Loucy (cell line): ENCODE data around the gene PGM3.
A peak's percentile ranks its signal among the peaks of the same experiment; 100 is the strongest.

Experiments used
- H2AFZ ChIP-seq: fragments of 200-600 bp; sonication (generic); 2 replicates; pipeline ENCODE4 v1.6.0; 2016; ENCODE audit warnings: antibody characterized with exemption, mild to moderate bottlenecking, low read length, moderate library complexity
- H3F3A ChIP-seq: fragments of 200-600 bp; 2 replicates; pipeline ENCODE4 v1.6.0; 2016; ENCODE audit warnings: antibody characterized with exemption, low read depth, mild to moderate bottlenecking
- H3K27me3 ChIP-seq: fragments of 200-600 bp; sonication (generic); 2 replicates; pipeline ENCODE4 v1.6.1; 2014; ENCODE audit warnings: low read length, mild to moderate bottlenecking; ENCODE audit not compliant: insufficient read depth, poor library complexity, severe bottlenecking
- H3K36me3 ChIP-seq: fragments of 200-600 bp; sonication (generic); 2 replicates; pipeline ENCODE4 v1.6.1; 2016; ENCODE audit warnings: low read length; ENCODE audit not compliant: insufficient read depth
- H3K4me1 ChIP-seq: fragments of 200-600 bp; sonication (generic); 2 replicates; pipeline ENCODE4 v1.5.1; 2014; ENCODE audit warnings: low read length, mild to moderate bottlenecking; ENCODE audit not compliant: insufficient read depth, poor library complexity, severe bottlenecking
- H3K4me2 ChIP-seq: fragments of 200-600 bp; sonication (generic); 2 replicates; pipeline ENCODE4 v1.6.0; 2014; ENCODE audit warnings: antibody characterized with exemption, low read length, low read depth, mild to moderate bottlenecking; ENCODE audit not compliant: poor library complexity, severe bottlenecking
- H3K4me3 ChIP-seq: fragments of 200-600 bp; sonication (generic); 2 replicates; pipeline ENCODE4 v1.5.1; 2014; ENCODE audit warnings: low read length, mild to moderate bottlenecking, mixed read lengths; ENCODE audit not compliant: poor library complexity, severe bottlenecking
- H3K79me2 ChIP-seq: fragments of 200-600 bp; sonication (generic); 2 replicates; pipeline ENCODE4 v1.6.1; 2014; ENCODE audit warnings: low read length; ENCODE audit not compliant: insufficient read depth
- H3K9ac ChIP-seq: fragments of 200-600 bp; sonication (generic); 2 replicates; pipeline ENCODE4 v1.6.0; 2014; ENCODE audit warnings: mild to moderate bottlenecking, low read depth, low read length, moderate library complexity; ENCODE audit not compliant: poor library complexity, severe bottlenecking
- H3K9me2 ChIP-seq: fragments of 200-600 bp; sonication (generic); replicated peaks from 2 replicates; pipeline ENCODE4 v1.6.1; 2016; ENCODE audit warnings: low read depth, low read length, mixed read lengths
- H3K9me3 ChIP-seq: fragments of 200-600 bp; sonication (generic); 2 replicates; pipeline ENCODE4 v1.6.1; 2014; ENCODE audit warnings: mild to moderate bottlenecking, antibody characterized with exemption, low read length, low read depth; ENCODE audit not compliant: insufficient read depth
- H4K20me1 ChIP-seq: fragments of 200-600 bp; sonication (generic); 2 replicates; pipeline ENCODE4 v1.6.0; 2014; ENCODE audit warnings: antibody characterized with exemption, low read length, mild to moderate bottlenecking; ENCODE audit not compliant: insufficient read depth, poor library complexity, severe bottlenecking
- EZH2phosphoT487 ChIP-seq: fragments of 200-600 bp; IDR thresholded peaks from 2 replicates; pipeline ENCODE4 v1.6.1; 2018; ENCODE audit warnings: antibody characterized with exemption, mild to moderate bottlenecking, moderate library complexity, borderline replicate concordance
- TF ChIP-seq, protein P1 (sequence below): fragments of 200-600 bp; sonication (generic); conservative IDR thresholded peaks from 2 replicates; pipeline ENCODE4 v1.5.1; 2014; ENCODE audit warnings: mild to moderate bottlenecking, antibody characterized with exemption, low read length

PGM3 gene

GRCh38 chr6:83218646-83219045, 25.6 kb upstream of the PGM3 start:
- H3K4me3 ChIP-seq, result no peak overlapping the region
- no peaks in the 10 kb centered on the region for H3K4me1 ChIP-seq
- no peaks in the 10 kb centered on the region for H3K9me2 ChIP-seq
- H3K36me3 ChIP-seq, result no peaks in the 10 kb centered on the region
- no peaks in the 10 kb centered on the region for H3F3A ChIP-seq
- H3K9ac ChIP-seq, result no peak overlapping the region
- no peaks in the 10 kb centered on the region for H4K20me1 ChIP-seq
- H3K4me2 ChIP-seq, result no peak overlapping the region
- 0 out of 2 replicates have a peak overlapping the region, but pooled peaks have one; percentile 33 for H2AFZ ChIP-seq
- H3K9me3 ChIP-seq, result no peaks in the 10 kb centered on the region
- H3K79me2 ChIP-seq, result no peaks in the 10 kb centered on the region
- H3K27me3 ChIP-seq, result no peaks in the 10 kb centered on the region
- TF ChIP-seq, protein P1, sequence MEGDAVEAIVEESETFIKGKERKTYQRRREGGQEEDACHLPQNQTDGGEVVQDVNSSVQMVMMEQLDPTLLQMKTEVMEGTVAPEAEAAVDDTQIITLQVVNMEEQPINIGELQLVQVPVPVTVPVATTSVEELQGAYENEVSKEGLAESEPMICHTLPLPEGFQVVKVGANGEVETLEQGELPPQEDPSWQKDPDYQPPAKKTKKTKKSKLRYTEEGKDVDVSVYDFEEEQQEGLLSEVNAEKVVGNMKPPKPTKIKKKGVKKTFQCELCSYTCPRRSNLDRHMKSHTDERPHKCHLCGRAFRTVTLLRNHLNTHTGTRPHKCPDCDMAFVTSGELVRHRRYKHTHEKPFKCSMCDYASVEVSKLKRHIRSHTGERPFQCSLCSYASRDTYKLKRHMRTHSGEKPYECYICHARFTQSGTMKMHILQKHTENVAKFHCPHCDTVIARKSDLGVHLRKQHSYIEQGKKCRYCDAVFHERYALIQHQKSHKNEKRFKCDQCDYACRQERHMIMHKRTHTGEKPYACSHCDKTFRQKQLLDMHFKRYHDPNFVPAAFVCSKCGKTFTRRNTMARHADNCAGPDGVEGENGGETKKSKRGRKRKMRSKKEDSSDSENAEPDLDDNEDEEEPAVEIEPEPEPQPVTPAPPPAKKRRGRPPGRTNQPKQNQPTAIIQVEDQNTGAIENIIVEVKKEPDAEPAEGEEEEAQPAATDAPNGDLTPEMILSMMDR, result no peak

DNA sequence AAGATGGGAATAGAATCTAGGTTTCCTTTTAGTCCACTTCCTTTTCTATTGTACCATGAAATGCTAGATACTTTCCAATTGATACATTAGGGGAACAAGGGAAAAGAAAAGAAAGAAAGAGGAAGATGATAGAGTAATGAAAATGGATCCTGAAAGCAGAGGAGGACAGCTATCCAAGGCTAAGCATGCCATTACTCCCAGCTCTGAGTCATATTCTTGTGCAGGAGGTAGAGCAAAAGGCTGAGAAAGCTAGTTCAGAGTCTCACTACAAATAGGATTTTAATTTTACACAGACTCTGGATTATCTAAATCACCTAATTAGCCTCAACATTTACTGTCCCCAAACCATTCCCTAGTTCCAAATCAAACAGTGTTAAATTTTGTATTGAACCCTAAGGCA, 23.7 kb upstream of the PGM3 start:
- H4K20me1 ChIP-seq, result no peaks in the 10 kb centered on the region
- H3K4me2 ChIP-seq, result no peak overlapping the region
- H3K79me2 ChIP-seq, result no peaks in the 10 kb centered on the region
- H3K9me3 ChIP-seq, result no peaks in the 10 kb centered on the region
- H3K27me3 ChIP-seq, result no peaks in the 10 kb centered on the region
- H3K9ac ChIP-seq, result no peak overlapping the region
- H3K9me2 ChIP-seq, result no peaks in the 10 kb centered on the region
- no peak overlapping the region; the same call in 1 of the 2 replicates for H2AFZ ChIP-seq
- H3F3A ChIP-seq, result no peaks in the 10 kb centered on the region
- no peaks in the 10 kb centered on the region for H3K4me1 ChIP-seq
- no peaks in the 10 kb centered on the region for H3K36me3 ChIP-seq
- no peak overlapping the region for H3K4me3 ChIP-seq
- TF ChIP-seq, protein P1, result no peak
- TF ChIP-seq EZH2phosphoT487, result no peak

GRCh38 chr6:83215131-83216047, 22.3 kb upstream of the PGM3 start:
- TF ChIP-seq, protein P1, result peak; percentile 93
- TF ChIP-seq EZH2phosphoT487, result no peak
- no peaks in the 10 kb centered on the region for H3K79me2 ChIP-seq
- H3K9ac ChIP-seq, result no peak overlapping the region
- no peaks in the 10 kb centered on the region for H3K36me3 ChIP-seq
- H3K9me3 ChIP-seq, result no peaks in the 10 kb centered on the region
- peak overlapping the region; percentile 90 for H2AFZ ChIP-seq
- H3K27me3 ChIP-seq, result no peaks in the 10 kb centered on the region
- no peaks in the 10 kb centered on the region for H3F3A ChIP-seq
- H4K20me1 ChIP-seq, result no peaks in the 10 kb centered on the region
- no peak overlapping the region for H3K4me3 ChIP-seq
- no peaks in the 10 kb centered on the region for H3K4me1 ChIP-seq
- H3K9me2 ChIP-seq, result no peaks in the 10 kb centered on the region
- no peak overlapping the region for H3K4me2 ChIP-seq
